Measurements from ENCODE around the gene RAX2.

The RAX2 gene

GRCh38 chr19:3800996-3801395 lies 29.0 kb upstream of the RAX2 start:
- no peak for DNase-seq

GRCh38 chr19:3798137-3798536 lies 26.1 kb upstream of the RAX2 start:
- DNase-seq: no peak

GRCh38 chr19:3796358-3796757 lies 24.3 kb upstream of the RAX2 start:
- DNase-seq: no peak

GRCh38 chr19:3793799-3794198 lies 21.8 kb upstream of the RAX2 start:
- DNase-seq: no peak

GRCh38 chr19:3792114-3792513 lies 20.1 kb upstream of the RAX2 start:
- no peak for DNase-seq

- DNase-seq: no peak
Observed at GRCh38 chr19:3790941-3791340, 18.9 kb upstream of the RAX2 start.

GRCh38 chr19:3790209-3790734 lies 18.2 kb upstream of the RAX2 start:
- no peak for DNase-seq

- DNase-seq: no peak
Observed at GRCh38 chr19:3788996-3789778, 17.2 kb upstream of the RAX2 start.

GRCh38 chr19:3785938-3786824 lies 14.2 kb upstream of the RAX2 start, which contains the start of gene MATK:
TSS of gene MATK (minus strand) at chr19:3786381. CDS start at chr19:3785135, 1,246 bp downstream.
- DNase-seq: no peak

- DNase-seq: no peak
Observed at GRCh38 chr19:3785451-3785937, 13.5 kb upstream of the RAX2 start.

GRCh38 chr19:3784607-3785450 lies 12.8 kb upstream of the RAX2 start:
- DNase-seq: no peak

GRCh38 chr19:3783660-3784584 lies 11.9 kb upstream of the RAX2 start:
- DNase-seq: peak; percentile 33

- DNase-seq: no peak
Observed at GRCh38 chr19:3782903-3783302, 10.9 kb upstream of the RAX2 start.

GRCh38 chr19:3782330-3782729 lies 10.3 kb upstream of the RAX2 start:
- no peak for DNase-seq

GRCh38 chr19:3781603-3782002 lies 9.6 kb upstream of the RAX2 start:
- DNase-seq: no peak

- no peak for DNase-seq
Observed at GRCh38 chr19:3780786-3781304, 8.8 kb upstream of the RAX2 start.

- no peak for DNase-seq
Observed at GRCh38 chr19:3778899-3779723, 7.1 kb upstream of the RAX2 start.

GRCh38 chr19:3778104-3778867 lies 6.3 kb upstream of the RAX2 start:
- DNase-seq: no peak

- DNase-seq: no peak
Observed at GRCh38 chr19:3776479-3777040, 4.5 kb upstream of the RAX2 start.
